ENCODE measurements around the gene C3orf33. TPM values are rescaled to one million over a fixed set of nuclear protein-coding genes. Genes with fewer than 3 reads are reported as not detected.

Gene C3orf33
- total and polyA plus RNA-seq, 9 of the 15 experiments (the other 6 are each of a cell fraction or from before 2014, with no cell fraction given) = 4.1 to 10.2 (median 6.0) TPM

DNA sequence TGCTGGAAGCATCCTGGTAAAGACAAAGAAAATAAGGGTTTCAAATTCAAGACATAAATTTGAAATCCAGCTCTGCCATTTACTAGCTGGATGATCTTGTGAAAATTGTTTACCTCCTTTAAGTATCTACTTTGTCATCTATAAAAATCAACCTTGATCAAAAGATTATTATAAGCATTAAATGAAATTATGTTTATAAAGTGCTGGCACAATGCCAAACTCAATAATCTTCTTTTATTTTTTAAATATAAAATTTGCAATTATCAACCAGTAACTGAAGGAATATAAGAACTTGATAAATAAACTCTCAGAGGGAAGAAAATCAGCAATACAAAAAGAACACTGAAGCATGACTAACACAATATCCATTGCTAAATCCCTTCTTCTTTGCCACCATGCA, 25.8 kb downstream of the C3orf33 start:
- intact Hi-C loops (cut with micrococcal nuclease) = no loop called here
- ChIA-PET CTCF (ENCODE audit: low intra/inter-chr PET ratio) (no interaction called here), POLR2A (interaction anchor here (0.6 to 1.2 kb wide), 4 partner anchors 13 to 91 kb away, joined by 3 read pairs; no protein-coding TSS in a partner anchor)
- Histone ChIP-seq H3K4me3 (no peak overlapping the region), H3K27ac (ENCODE audit: extremely low read depth, low read depth, low read length) (no peak overlapping the region), H3K79me2 (ENCODE audit: control insufficient read depth, insufficient read depth, low read length) (0 out of 3 replicates have a peak, but pooled peaks cover 3% of the 10 kb centered on the region), H2AFZ (ENCODE audit: low read depth, low read length) (no peak overlapping the region), H3K4me2 (ENCODE audit: insufficient read depth, low read length) (no peak overlapping the region), H3K27me3 (ENCODE audit: control insufficient read depth in 2 of 2, insufficient read depth in 2 of 2, low read length in 2 of 2) (no peaks in the 10 kb centered on the region), H4K20me1 (replicated peaks; ENCODE audit: control insufficient read depth, insufficient read depth, low read length) (no peaks in the 10 kb centered on the region), H3K9ac (ENCODE audit: insufficient read depth in 1 of 2, low read depth in 2 of 2, low read length in 2 of 2) (no peak overlapping the region), H3K9me3 (replicated peaks; ENCODE audit: control insufficient read depth, insufficient read depth, low read depth, low read length) (no peaks in the 10 kb centered on the region), H3K36me3 (ENCODE audit: control insufficient read depth, insufficient read depth, low read length) (peaks cover 17% of the 10 kb centered on the region; the same call in 1 of the 3 replicates), H3K9me1 (ENCODE audit: control insufficient read depth, insufficient read depth, low read length) (no peaks in the 10 kb centered on the region), H3K4me1 (replicated peaks in 1 of 2; ENCODE audit: control insufficient read depth in 2 of 2, insufficient read depth in 2 of 2, low read length in 2 of 2) (no peaks in the 10 kb centered on the region)
- in situ Hi-C loops (cut with MboI) = no loop called here
- ATAC-seq = no peak
- TF ChIP-seq NFIC (IDR thresholded peaks at IDR 0.05) (peak; percentile 95), NFIX (CRISPR knock-in tag; IDR thresholded peaks at IDR 0.05; ENCODE audit: low read depth) (peak; percentile 95), POLR2B (IDR thresholded peaks at IDR 0.05; ENCODE audit: low read depth, partially characterized antibody) (no peak), GABPA (tag; conservative IDR thresholded peaks at IDR 0.05; ENCODE audit: low read depth) (no peak), ZNF347 (CRISPR knock-in tag; IDR thresholded peaks at IDR 0.05; ENCODE audit: low read depth) (no peak), ZNF444 (CRISPR knock-in tag; IDR thresholded peaks at IDR 0.05) (no peak), BCOR (IDR thresholded peaks at IDR 0.05) (no peak), JUN (IDR thresholded peaks at IDR 0.05; ENCODE audit: borderline replicate concordance, low read depth, low read length) (no peak), JUN (CRISPR knock-in tag; IDR thresholded peaks at IDR 0.05; ENCODE audit: borderline replicate concordance) (no peak), EGR1 (conservative IDR thresholded peaks at IDR 0.05) (no peak)
- BruUV-seq (replicated peaks) = no TSS peak
- no peak for DNase-seq (ENCODE audit: extremely low read depth in 1 of 4, low spot score in 3 of 4)
- FAIRE-seq = no peak
